GM21515 (cell line): ENCODE results near the gene R3HDM2.
"Not testable (repeated sequence)": the region's sequence is repeated elsewhere in the genome, so short reads cannot be mapped to it uniquely, and the experiment has no call there.

Source experiments
- ATAC-seq: cut with Tn5 transposase; IDR thresholded peaks from one replicate; pipeline ENCODE4 v1.9.1; 2021; ENCODE audit not compliant: unreplicated experiment

R3HDM2 gene

DNA sequence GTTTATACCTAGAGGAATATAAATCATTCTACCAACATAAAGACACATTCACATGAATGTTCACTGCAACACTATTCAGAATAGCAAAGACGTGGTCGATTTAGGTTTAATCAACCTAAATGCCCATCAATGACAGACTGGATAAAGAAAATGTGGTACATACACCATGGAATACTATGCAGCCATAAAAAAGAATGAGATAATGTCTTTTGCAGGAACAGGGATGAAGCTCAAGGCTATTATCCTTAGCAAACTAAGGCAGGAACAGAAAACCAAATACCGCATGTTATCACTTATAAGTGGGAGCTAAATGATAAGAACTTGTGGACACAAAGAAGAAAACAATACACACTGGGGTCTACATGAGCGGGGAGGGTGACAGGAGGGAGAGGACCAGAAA is 94.5 kb downstream of the R3HDM2 start:
- not testable (repeated sequence) for ATAC-seq

DNA sequence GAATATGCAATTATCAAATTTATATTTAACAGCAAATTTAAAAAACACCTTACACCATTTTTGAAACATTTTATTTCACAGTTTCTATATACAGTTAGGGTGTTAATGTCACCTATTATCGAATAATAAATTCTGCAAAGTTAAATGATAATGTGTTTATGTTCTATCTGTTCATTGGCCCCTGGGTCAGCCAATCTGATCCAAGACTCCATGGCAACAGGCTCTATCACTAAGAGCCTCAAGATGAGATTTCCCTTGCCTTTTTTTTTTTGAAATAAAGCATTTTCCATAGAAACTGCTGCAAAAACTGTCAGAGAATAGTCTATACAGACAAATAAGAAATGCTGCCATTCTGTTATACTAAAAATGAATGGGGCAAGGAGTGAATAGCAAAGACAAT is 96.6 kb downstream of the R3HDM2 start:
- no peak for ATAC-seq

- ATAC-seq = no peak
These were observed 98.1 kb downstream of the R3HDM2 start for GRCh38 chr12:57332646-57333312.

GRCh38 chr12:57330992-57331391 is 99.9 kb downstream of the R3HDM2 start:
- ATAC-seq = no peak

DNA sequence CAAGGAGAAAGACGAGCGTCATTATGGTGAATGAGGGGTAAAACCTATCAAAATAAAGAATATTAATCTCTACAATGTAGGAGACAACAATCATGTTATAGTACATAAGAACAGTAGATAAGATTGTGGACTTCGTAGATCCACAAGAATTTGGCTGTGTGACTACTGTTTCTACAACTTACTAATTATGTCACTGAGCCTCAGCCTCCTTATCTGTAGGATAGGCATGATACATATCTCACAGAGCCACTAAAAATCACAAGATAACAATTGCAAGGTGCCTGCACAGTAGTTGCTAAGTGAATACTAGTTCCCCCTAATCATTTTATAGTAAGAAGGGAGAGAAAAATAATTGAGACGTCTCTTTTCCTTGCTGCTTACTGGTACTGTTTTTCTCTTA is 101.6 kb downstream of the R3HDM2 start:
- no peak for ATAC-seq

DNA sequence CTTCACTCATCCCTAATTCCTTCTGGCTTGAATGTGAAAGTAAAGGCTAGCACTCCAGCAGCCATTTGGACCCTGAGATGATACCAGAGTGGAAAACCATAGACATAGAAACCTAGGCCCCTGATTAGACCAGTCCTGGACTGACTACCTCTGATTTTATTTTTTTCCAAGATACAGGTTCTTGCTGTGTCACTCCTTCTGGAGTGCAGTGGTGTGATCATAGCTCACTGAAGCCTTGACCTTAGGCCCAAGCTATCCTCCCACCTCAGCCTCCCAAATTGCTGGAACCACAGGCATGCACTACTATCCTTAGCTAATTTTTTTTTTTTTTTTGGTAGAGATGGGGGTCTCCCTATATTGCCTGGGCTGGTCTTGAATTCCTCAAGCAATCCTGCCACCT is 105.4 kb downstream of the R3HDM2 start:
- no peak for ATAC-seq

DNA sequence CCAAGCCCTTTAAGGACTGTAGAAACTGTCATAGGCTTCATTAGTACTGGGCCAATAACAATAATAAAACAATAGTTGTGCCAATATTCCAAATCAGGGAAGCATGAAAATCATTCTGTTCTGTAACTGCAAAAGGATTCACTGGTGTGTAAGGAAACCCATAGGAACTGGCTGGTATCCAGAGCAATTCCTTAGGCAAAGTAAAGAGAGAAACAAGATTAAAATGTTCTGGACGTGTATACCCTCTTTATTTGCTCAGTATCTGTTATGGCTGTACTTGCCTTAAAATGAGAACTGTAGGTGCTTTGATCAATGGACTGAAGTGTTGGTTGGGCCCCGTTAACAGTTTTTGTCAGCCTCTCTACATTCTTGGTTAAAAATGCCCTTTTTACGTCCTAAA is 107.4 kb downstream of the R3HDM2 start:
- no peak for ATAC-seq

DNA sequence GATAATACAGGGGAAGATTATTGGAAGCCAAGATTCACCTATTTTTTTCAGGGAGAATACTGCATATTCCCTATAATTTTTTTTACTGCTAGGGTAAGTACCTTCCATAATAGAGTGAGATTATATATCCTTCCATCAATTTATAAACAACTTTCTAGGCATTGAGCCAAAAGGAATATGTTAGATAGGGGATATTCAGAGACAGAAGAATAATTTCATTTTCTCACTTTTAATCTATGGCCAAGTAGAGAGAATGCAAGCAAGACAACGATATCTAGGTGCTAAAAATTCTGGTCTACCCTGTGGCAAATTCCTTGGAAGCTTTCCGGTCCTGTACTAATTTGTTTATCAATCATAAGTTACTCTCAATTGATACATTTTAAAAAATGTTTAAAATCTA is 110.2 kb downstream of the R3HDM2 start:
- no peak for ATAC-seq

GRCh38 chr12:57319678-57320469 is 111.0 kb downstream of the R3HDM2 start:
- ATAC-seq = no peak

DNA sequence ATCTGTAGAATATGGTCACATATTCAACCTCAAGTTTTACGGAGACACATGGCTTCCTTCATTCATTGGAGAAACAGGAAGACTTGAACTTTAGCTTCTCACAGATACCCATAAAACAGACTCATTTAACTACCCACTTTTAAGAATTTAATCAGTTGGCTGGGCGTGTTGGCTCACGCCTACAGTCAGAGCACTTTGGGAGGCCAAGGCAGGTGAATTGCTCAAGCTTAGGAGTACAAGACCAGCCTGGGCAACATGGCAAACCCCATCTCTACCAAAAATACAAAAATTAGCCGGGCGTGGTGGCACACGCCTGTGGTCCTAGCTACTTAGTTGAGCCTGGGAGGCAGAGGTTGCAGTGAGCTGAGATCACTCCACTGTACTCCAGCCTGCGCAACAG is 115.2 kb downstream of the R3HDM2 start:
- ATAC-seq = no peak

- ATAC-seq = not testable (repeated sequence)
These were observed 118.6 kb downstream of the R3HDM2 start for GRCh38 chr12:57312287-57312686.

DNA sequence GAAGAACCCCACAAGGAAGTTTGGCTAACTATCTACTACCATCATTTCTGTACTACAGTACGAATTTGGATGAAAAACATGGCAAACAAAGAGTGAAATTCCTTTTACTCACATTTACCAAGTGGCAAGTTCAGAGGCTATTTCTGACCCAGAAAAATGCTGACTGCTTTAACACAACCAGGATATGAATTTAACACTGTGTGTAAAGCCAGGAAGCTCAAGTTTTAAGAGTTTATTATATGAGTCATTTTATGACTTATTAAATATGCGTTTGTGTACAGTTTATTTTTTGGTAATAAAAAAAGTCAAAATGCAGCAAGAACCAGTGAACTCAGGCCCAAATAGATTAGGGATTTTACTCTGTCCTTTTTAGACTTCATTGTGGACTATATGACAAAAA is 121.4 kb downstream of the R3HDM2 start:
- no peak for ATAC-seq

- ATAC-seq = no peak
These were observed 129.8 kb downstream of the R3HDM2 start for GRCh38 chr12:57300961-57301584.

GRCh38 chr12:57299514-57300016 is 131.3 kb downstream of the R3HDM2 start:
- no peak for ATAC-seq

- no peak for ATAC-seq
These were observed 134.6 kb downstream of the R3HDM2 start for GRCh38 chr12:57296291-57296690.

DNA sequence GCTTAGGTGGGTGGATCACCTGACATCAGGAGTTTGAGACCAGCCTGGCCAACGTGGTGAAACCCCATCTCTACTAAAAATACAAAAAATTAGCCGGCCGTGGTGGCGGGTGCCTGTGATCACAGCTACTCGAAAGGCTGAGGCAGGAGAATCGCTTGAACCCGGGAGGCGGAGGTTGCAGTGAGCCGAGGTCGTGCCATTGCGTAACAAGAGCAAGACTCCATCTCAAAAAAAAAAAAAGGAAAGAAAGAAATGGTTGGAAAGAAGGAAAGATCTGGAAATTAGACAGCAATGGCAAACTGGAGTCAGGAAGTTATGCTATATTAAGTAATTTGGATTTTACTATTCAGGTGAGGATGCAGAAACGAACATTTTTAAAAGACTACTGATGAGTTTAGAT is 148.8 kb downstream of the R3HDM2 start:
- ATAC-seq = not testable (repeated sequence)

GRCh38 chr12:57280211-57281062 is 150.4 kb downstream of the R3HDM2 start:
- peak; percentile 90 for ATAC-seq

DNA sequence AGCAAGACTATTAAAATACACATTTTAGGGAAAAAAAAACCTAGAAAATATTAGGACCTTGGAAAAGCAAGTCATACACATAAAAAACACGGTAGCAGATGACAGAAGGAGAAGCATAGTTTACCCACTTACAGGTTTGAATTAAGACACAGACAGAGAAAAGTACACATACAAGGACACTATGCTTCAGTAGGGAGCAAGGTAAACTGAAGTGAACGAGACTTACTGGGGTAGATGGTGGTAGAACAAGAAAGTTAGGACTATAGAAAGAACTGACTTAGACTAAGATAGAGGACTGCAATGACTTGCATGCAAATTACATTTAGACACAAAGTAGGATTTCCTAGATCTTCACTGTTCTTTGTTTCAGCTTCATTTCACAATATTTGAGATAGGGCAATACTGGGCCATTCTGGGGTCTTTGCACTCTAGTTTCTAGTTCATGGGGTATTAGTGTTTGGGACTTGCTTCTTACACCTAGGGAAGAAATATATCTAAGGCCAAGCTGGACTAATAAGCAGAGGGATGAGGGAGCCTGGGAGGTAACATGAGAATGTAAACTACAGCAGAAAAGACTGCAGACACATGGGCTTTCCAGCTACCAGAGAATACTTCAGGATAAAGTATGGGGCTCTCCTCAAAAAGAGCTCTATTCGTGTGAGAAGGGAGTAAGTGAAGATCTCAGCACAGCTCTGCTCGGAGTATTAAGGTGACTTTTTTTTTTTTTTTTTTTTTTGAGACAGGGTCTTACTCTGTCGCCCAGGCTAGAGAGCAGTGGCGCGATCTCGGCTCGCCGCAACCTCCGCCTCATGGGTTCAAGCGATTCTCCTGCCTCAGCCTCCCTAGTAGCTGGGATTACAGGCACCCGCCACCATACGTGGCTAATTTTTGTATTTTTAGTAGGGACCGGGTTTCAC is 152.1 kb downstream of the R3HDM2 start:
- ATAC-seq = no peak

DNA sequence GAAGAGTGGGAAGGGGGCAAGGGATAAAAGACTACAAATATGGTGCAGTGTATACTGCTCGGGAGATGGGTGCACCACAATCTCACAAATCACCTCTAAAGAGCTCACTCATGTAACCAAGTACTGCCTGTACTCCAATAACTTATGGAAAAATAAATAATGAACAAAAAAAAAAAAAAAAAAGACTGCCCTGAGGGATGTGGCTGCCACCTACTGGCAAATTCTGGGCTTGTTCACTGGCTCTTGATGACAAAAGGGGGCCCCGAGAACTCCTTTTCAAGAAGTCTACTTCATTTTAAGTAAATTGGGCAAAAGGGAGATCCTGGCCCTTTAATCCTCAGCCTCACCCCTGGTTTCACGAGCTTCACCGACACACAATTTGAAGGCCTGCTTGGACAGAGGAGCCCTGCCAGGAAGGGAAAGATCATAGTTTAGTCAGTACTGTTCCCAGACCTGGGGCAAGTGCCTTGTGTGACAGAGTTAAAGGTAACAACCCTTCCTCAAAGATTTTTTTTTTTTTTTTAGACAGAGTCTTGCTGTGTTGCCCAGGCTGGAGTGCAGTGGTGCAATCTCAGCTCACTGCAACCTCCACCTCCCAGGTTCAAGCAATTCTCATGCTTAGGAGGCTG is 153.8 kb downstream of the R3HDM2 start:
- no peak for ATAC-seq
